AG04449 (cell line): ENCODE data around the gene TM9SF1.
"Not testable (repeated sequence)": the region's sequence is repeated elsewhere in the genome, so short reads cannot be mapped to it uniquely, and the experiment has no call there.

Source experiments
- CTCF ChIA-PET: fragments of 350-600 bp; formaldehyde crosslinking; extraction: SDS; loops from one replicate; lab custom pipeline; 2021; ENCODE audit warnings: antibody characterized with exemption; lab: Yijun Ruan, JAX
- POLR2A ChIA-PET: fragments of 400-600, 350-600 bp; formaldehyde crosslinking; extraction: SDS; loops from one replicate; lab custom pipeline; 2020; ENCODE audit warnings: antibody characterized with exemption, inconsistent platforms; lab: Yijun Ruan, JAX
- DNase-seq: peaks from one replicate; pipeline ENCODE4 v3.0.0-alpha.2; 2010; ENCODE audit warnings: low read depth, low spot score
- H3K4me3 ChIP-seq: 2 replicates; pipeline ENCODE4 v1.5.1; 2011; ENCODE audit warnings: low read depth, mild to moderate bottlenecking, control low read depth, low read length
- CTCF ChIP-seq: IDR thresholded peaks from one replicate; pipeline ENCODE4 v1.5.1; 2011; ENCODE audit warnings: mild to moderate bottlenecking, moderate library complexity, low read length, control low read depth, inconsistent platforms; ENCODE audit not compliant: insufficient read depth; ENCODE audit errors: missing control alignments

TM9SF1 gene

GRCh38 chr14:24207625-24208024 is 12.4 kb upstream of the TM9SF1 start:
- no peak for DNase-seq
- POLR2A ChIA-PET = interaction anchor here (0.7 kb wide), 1 partner anchor 43 kb away, joined by 3 read pairs; no protein-coding TSS in a partner anchor
- H3K4me3 ChIP-seq = no peak overlapping the region
- no peak for TF ChIP-seq CTCF
- CTCF ChIA-PET = interaction anchor here (1.5 to 2.1 kb wide), 2 partner anchors 35 to 90 kb away, joined by 5 to 10 read pairs; partner anchors contain the start of gene TINF2

GRCh38 chr14:24207104-24207551 is 11.9 kb upstream of the TM9SF1 start:
- no peak for TF ChIP-seq CTCF
- H3K4me3 ChIP-seq = no peak overlapping the region
- CTCF ChIA-PET = interaction anchor here (1.1 to 2.1 kb wide), 4 partner anchors 11 to 90 kb away, joined by 3 to 10 read pairs (median 5); partner anchors contain the start of genes EMC9, TINF2 and TM9SF1
- POLR2A ChIA-PET = interaction anchor here (0.7 to 1.3 kb wide), 2 partner anchors 8 to 43 kb away, joined by 3 read pairs; partner anchors contain the start of gene MDP1
- no peak for DNase-seq

GRCh38 chr14:24206260-24207103 is 11.2 kb upstream of the TM9SF1 start:
- POLR2A ChIA-PET = interaction anchor here (1.0 to 1.3 kb wide), 2 partner anchors 9 to 11 kb away, joined by 3 read pairs; partner anchors contain the start of genes MDP1 and TM9SF1

GRCh38 chr14:24204163-24205146 is 9.2 kb upstream of the TM9SF1 start:
- no peak for TF ChIP-seq CTCF
- H3K4me3 ChIP-seq = no peak overlapping the region
- no peak for DNase-seq
- CTCF ChIA-PET = no interaction called here
- POLR2A ChIA-PET = interaction anchor here (0.5 kb wide), 1 partner anchor 96 kb away, joined by 3 read pairs; no protein-coding TSS in a partner anchor

More at GRCh38 chr14:24206260-24207103, 11.2 kb upstream of the TM9SF1 start:
- CTCF ChIA-PET = interaction anchor here (1.1 to 2.1 kb wide), 6 partner anchors 11 to 101 kb away, joined by 3 to 10 read pairs (median 5); partner anchors contain the start of genes CIDEB, EMC9, IRF9 and TINF2
- no peak for TF ChIP-seq CTCF
- no peak for DNase-seq
- H3K4me3 ChIP-seq = no peak overlapping the region

GRCh38 chr14:24203249-24203886 is 8.1 kb upstream of the TM9SF1 start:
- POLR2A ChIA-PET = interaction anchor here (1.4 kb wide), 1 partner anchor 8 kb away, joined by 4 read pairs; the partner anchor contains the start of gene TM9SF1
- CTCF ChIA-PET = interaction anchor here (1.4 kb wide), 1 partner anchor 94 kb away, joined by 6 read pairs; no protein-coding TSS in a partner anchor
- DNase-seq, H3K4me3 ChIP-seq: not testable (repeated sequence)

GRCh38 chr14:24202538-24202937 is 7.3 kb upstream of the TM9SF1 start:
- DNase-seq, H3K4me3 ChIP-seq: not testable (repeated sequence)
- CTCF ChIA-PET = interaction anchor here (1.4 kb wide), 1 partner anchor 95 kb away, joined by 6 read pairs; no protein-coding TSS in a partner anchor
- POLR2A ChIA-PET = interaction anchor here (1.4 kb wide), 1 partner anchor 8 kb away, joined by 4 read pairs; the partner anchor contains the start of gene TM9SF1
